OCI-LY3 (cell line): ENCODE measurements around the gene PARD3.

Experiments used
- EZH2phosphoT487 ChIP-seq: fragments of 200-600 bp; shearing (Covaris generic); IDR thresholded peaks from 2 replicates; pipeline ENCODE4 v1.6.1; 2018; ENCODE audit warnings: antibody characterized with exemption, mixed run types, low read depth
- TF ChIP-seq, protein P1 (sequence below): fragments of 200-600, 300-600 bp; sonication (generic); IDR thresholded peaks from 2 replicates; pipeline ENCODE4 v1.5.1; 2014; ENCODE audit warnings: antibody characterized with exemption, low read length, low read depth

DNA sequence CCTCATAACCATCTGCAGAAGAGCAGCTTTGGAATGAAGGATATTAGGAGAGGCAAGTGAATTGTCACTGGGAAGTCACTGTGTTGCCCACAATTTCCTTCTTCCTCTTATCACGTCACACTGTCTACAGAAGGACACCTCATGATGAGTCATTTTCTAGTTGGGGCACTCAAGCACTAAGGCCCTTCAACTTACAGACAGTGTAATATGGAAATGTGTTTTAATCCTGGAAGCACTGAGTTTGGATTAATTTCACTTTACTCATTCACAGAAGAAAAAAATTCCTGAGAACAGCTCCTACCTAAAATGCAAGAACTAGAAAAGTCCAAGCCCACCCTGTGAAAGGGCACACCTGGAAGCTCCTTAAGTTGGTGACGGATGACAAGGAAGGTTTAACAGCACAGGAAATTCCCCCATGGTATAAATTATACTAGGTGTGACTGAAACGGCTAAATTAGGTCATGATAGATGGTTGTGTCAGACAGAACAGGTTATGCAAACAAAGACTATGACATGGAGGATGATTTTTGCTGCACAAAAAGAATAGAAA, 56.6 kb downstream of the PARD3 start:
- no peak for TF ChIP-seq EZH2phosphoT487
- TF ChIP-seq, protein P1, sequence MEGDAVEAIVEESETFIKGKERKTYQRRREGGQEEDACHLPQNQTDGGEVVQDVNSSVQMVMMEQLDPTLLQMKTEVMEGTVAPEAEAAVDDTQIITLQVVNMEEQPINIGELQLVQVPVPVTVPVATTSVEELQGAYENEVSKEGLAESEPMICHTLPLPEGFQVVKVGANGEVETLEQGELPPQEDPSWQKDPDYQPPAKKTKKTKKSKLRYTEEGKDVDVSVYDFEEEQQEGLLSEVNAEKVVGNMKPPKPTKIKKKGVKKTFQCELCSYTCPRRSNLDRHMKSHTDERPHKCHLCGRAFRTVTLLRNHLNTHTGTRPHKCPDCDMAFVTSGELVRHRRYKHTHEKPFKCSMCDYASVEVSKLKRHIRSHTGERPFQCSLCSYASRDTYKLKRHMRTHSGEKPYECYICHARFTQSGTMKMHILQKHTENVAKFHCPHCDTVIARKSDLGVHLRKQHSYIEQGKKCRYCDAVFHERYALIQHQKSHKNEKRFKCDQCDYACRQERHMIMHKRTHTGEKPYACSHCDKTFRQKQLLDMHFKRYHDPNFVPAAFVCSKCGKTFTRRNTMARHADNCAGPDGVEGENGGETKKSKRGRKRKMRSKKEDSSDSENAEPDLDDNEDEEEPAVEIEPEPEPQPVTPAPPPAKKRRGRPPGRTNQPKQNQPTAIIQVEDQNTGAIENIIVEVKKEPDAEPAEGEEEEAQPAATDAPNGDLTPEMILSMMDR: no peak
